ENCODE data around the gene TENT4A.
A peak's percentile ranks its signal among the peaks of the same experiment; 100 is the strongest.

Gene TENT4A

DNA sequence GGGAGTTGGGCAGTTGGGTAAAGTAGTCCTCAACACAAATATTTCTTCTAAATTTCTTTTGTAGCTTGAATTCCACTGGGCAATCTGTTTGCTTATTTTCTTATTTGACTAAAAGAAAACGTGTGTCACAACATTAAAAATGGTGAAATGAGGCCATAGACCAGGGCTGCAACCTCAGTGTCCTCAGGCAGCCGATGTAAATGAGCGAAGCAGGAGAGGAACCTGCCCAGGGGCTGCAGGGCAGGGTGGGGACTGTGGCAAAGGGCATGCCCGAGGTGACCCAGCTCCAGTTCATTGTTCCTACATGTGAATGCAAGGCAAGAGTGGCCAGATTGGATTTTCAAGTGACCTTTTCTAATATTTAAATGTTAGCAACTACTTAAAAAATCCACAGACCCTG, 74.7 kb downstream of the TENT4A start:
- no peak for DNase-seq (ENCODE audit: low read depth)
- no peak overlapping the region for H3K4me3 ChIP-seq (ENCODE audit: control insufficient read depth, low read depth, low read length)
- TF ChIP-seq CTCF (IDR thresholded peaks at IDR 0.05; ENCODE audit: control insufficient read depth, insufficient read depth, low read depth, low read length, missing control alignments), result no peak

DNA sequence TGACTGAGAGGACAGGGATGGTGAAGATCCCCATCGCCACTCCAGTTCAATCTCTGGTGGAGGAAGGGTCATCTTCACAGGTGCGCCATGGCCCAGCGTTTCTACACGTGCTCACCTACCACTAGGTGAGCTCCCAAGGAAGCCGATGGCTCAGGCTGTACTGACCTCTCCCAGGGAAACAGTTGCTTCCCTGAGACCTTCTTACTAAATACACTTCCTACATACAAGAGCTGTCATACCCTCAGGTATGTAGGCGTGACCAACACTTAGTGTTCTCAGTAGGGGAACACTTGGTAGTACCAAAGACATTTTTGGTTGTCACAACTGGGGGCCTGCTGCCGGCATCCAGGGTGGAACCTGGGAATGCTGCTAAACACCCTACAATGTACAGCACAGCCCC, 75.2 kb downstream of the TENT4A start:
- no peak overlapping the region for H3K4me3 ChIP-seq (ENCODE audit: control insufficient read depth, low read depth, low read length)
- TF ChIP-seq CTCF (IDR thresholded peaks at IDR 0.05; ENCODE audit: control insufficient read depth, insufficient read depth, low read depth, low read length, missing control alignments), result no peak
- no peak for DNase-seq (ENCODE audit: low read depth)

DNA sequence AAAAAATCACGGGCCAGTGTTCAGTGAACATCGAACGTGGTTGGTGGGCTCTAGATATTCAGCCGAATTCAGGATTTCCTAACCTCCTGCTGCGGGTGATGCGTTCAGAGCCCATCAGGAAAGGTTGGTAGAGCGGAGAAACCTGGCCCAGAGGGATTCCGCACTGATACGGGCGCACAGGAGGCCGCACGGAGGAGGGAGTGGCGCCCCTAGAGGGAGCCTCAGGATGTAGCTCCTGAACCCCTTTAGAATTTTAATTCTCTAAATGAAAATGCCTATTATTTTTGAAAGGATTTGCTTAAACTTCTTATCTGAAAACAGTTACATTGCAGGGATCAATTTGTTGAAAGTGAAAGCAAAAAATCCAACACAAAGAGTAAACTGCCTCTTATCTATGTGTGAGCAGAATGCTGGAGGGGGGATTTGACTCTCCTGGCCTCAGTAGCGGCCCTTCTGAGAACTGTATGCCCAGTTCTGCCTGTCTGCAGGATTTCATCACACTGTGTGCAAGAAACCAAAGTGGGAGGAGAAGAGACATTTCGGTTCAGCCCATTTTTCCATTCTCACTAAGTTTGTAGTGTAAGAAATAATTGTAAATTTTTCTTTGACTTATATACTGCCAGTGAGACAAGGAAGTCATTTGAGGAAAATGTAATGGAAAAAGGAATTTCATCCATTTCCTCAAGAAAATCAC, 75.9 kb downstream of the TENT4A start:
- TF ChIP-seq CTCF (IDR thresholded peaks at IDR 0.05; ENCODE audit: control insufficient read depth, insufficient read depth, low read depth, low read length, missing control alignments), result peak; percentile 6
- no peak for DNase-seq (ENCODE audit: low read depth)
- H3K4me3 ChIP-seq (ENCODE audit: control insufficient read depth, low read depth, low read length), result no peak overlapping the region

- no peak for DNase-seq (ENCODE audit: low read depth)
- H3K4me3 ChIP-seq (ENCODE audit: control insufficient read depth, low read depth, low read length), result no peak overlapping the region
- TF ChIP-seq CTCF (IDR thresholded peaks at IDR 0.05; ENCODE audit: control insufficient read depth, insufficient read depth, low read depth, low read length, missing control alignments), result no peak
Measured at GRCh38 chr5:6790346-6790865, 77.2 kb downstream of the TENT4A start.

DNA sequence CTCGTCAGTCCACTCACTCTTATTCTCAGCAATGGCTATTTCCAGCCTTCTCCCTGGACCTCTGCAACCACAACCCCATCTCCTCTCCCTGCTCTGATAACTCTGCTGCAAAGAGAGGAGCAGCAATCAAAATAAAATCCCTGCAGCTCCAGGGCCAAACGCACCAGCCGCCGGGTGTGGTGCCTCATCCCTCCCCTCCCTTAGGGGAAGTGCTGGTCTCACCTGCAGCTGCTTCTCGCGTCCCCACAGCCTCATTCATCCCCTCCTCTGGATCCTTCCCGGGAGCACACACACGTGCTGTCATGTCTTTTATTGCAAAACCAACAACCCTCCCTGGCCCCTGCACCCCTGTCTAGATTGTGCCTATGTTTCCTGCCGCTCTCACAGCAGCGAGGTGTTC, 77.8 kb downstream of the TENT4A start:
- no peak for TF ChIP-seq CTCF (IDR thresholded peaks at IDR 0.05; ENCODE audit: control insufficient read depth, insufficient read depth, low read depth, low read length, missing control alignments)
- H3K4me3 ChIP-seq (ENCODE audit: control insufficient read depth, low read depth, low read length), result no peak overlapping the region
- DNase-seq (ENCODE audit: low read depth), result no peak

GRCh38 chr5:6792376-6792775, 79.1 kb downstream of the TENT4A start:
- no peak for TF ChIP-seq CTCF (IDR thresholded peaks at IDR 0.05; ENCODE audit: control insufficient read depth, insufficient read depth, low read depth, low read length, missing control alignments)
- DNase-seq (ENCODE audit: low read depth), result no peak
- no peak overlapping the region for H3K4me3 ChIP-seq (ENCODE audit: control insufficient read depth, low read depth, low read length)
